Measurements from ENCODE around the gene DSTYK. TPM values are rescaled to one million over a fixed set of nuclear protein-coding genes. Genes with fewer than 3 reads are reported as not detected.

Gene DSTYK
- polyA plus RNA-seq, 2 donors = 3.2 to 3.4 TPM

- 73 to 76% methylated on average over 6 of the region's 6 CpGs for WGBS, 2 donors
- H3K4me1 ChIP-seq (ENCODE audit: control insufficient read depth in 2 of 2, insufficient read depth in 2 of 2, low read length in 1 of 2) = no peaks in the 10 kb centered on the region
These were observed 64.2 kb downstream of the DSTYK start for GRCh38 chr1:205147191-205147835.

GRCh38 chr1:205144751-205145150 is 66.8 kb downstream of the DSTYK start:
- Histone ChIP-seq H3K36me3 (ENCODE audit: control insufficient read depth in 2 of 2, insufficient read depth in 2 of 2, low read length in 1 of 2) (peaks cover 0 to 7% of the 10 kb centered on the region in 2 donors), H3K9me3 (ENCODE audit: control insufficient read depth in 2 of 2, insufficient read depth in 1 of 2, low read depth in 1 of 2, low read length in 1 of 2) (no peaks in the 10 kb centered on the region), H3K4me3 (ENCODE audit: low read depth in 1 of 2, low read length in 2 of 2) (no peak overlapping the region), H3K27ac (ENCODE audit: low read depth in 2 of 2, low read length in 1 of 2) (no peak overlapping the region), H3K27me3 (ENCODE audit: control insufficient read depth in 1 of 2, insufficient read depth in 2 of 2, low read length in 2 of 2) (no peaks in the 10 kb centered on the region), H3K4me1 (ENCODE audit: control insufficient read depth in 2 of 2, insufficient read depth in 2 of 2, low read length in 1 of 2) (peaks cover 0 to 2% of the 10 kb centered on the region in 2 donors)
- 18 to 37% methylated on average over 1 of the region's 1 CpG for WGBS, 2 donors

More at GRCh38 chr1:205147191-205147835, 64.2 kb downstream of the DSTYK start:
- Histone ChIP-seq H3K27ac (ENCODE audit: low read depth in 2 of 2, low read length in 1 of 2) (no peak overlapping the region), H3K9me3 (ENCODE audit: control insufficient read depth in 2 of 2, insufficient read depth in 1 of 2, low read depth in 1 of 2, low read length in 1 of 2) (no peaks in the 10 kb centered on the region), H3K27me3 (ENCODE audit: control insufficient read depth in 1 of 2, insufficient read depth in 2 of 2, low read length in 2 of 2) (no peaks in the 10 kb centered on the region), H3K36me3 (ENCODE audit: control insufficient read depth in 2 of 2, insufficient read depth in 2 of 2, low read length in 1 of 2) (peaks cover 0 to 7% of the 10 kb centered on the region in 2 donors), H3K4me3 (ENCODE audit: low read depth in 1 of 2, low read length in 2 of 2) (no peak overlapping the region)

- Histone ChIP-seq H3K27me3 (ENCODE audit: control insufficient read depth in 1 of 2, insufficient read depth in 2 of 2, low read length in 2 of 2) (no peaks in the 10 kb centered on the region), H3K36me3 (ENCODE audit: control insufficient read depth in 2 of 2, insufficient read depth in 2 of 2, low read length in 1 of 2) (peaks cover 0 to 7% of the 10 kb centered on the region in 2 donors), H3K27ac (ENCODE audit: low read depth in 2 of 2, low read length in 1 of 2) (no peak overlapping the region), H3K9me3 (ENCODE audit: control insufficient read depth in 2 of 2, insufficient read depth in 1 of 2, low read depth in 1 of 2, low read length in 1 of 2) (no peaks in the 10 kb centered on the region), H3K4me3 (ENCODE audit: low read depth in 1 of 2, low read length in 2 of 2) (no peak overlapping the region), H3K4me1 (ENCODE audit: control insufficient read depth in 2 of 2, insufficient read depth in 2 of 2, low read length in 1 of 2) (peaks cover 0 to 2% of the 10 kb centered on the region in 2 donors)
- 68 to 78% methylated on average over 1 of the region's 1 CpG for WGBS, 2 donors
These were observed 67.3 kb downstream of the DSTYK start for GRCh38 chr1:205144046-205144720.

GRCh38 chr1:205142102-205142469 is 69.4 kb downstream of the DSTYK start:
- Histone ChIP-seq H3K9me3 (ENCODE audit: control insufficient read depth in 2 of 2, insufficient read depth in 1 of 2, low read depth in 1 of 2, low read length in 1 of 2) (no peaks in the 10 kb centered on the region), H3K27me3 (ENCODE audit: control insufficient read depth in 1 of 2, insufficient read depth in 2 of 2, low read length in 2 of 2) (no peaks in the 10 kb centered on the region), H3K4me3 (ENCODE audit: low read depth in 1 of 2, low read length in 2 of 2) (no peak overlapping the region), H3K27ac (ENCODE audit: low read depth in 2 of 2, low read length in 1 of 2) (no peak overlapping the region), H3K36me3 (ENCODE audit: control insufficient read depth in 2 of 2, insufficient read depth in 2 of 2, low read length in 1 of 2) (peaks cover 0 to 3% of the 10 kb centered on the region in 2 donors), H3K4me1 (ENCODE audit: control insufficient read depth in 2 of 2, insufficient read depth in 2 of 2, low read length in 1 of 2) (peaks cover 0 to 2% of the 10 kb centered on the region in 2 donors)
- 35 to 45% methylated on average over 2 of the region's 2 CpGs for WGBS, 2 donors

- Histone ChIP-seq H3K27ac (ENCODE audit: low read depth in 2 of 2, low read length in 1 of 2) (no peak overlapping the region), H3K9me3 (ENCODE audit: control insufficient read depth in 2 of 2, insufficient read depth in 1 of 2, low read depth in 1 of 2, low read length in 1 of 2) (no peaks in the 10 kb centered on the region), H3K4me1 (ENCODE audit: control insufficient read depth in 2 of 2, insufficient read depth in 2 of 2, low read length in 1 of 2) (peaks cover 0 to 2% of the 10 kb centered on the region in 2 donors), H3K36me3 (ENCODE audit: control insufficient read depth in 2 of 2, insufficient read depth in 2 of 2, low read length in 1 of 2) (no peaks in the 10 kb centered on the region), H3K27me3 (ENCODE audit: control insufficient read depth in 1 of 2, insufficient read depth in 2 of 2, low read length in 2 of 2) (no peaks in the 10 kb centered on the region), H3K4me3 (ENCODE audit: low read depth in 1 of 2, low read length in 2 of 2) (no peak overlapping the region)
- WGBS, 2 donors = 20 to 22% methylated on average over 12 of the region's 12 CpGs
These were observed 70.0 kb downstream of the DSTYK start for GRCh38 chr1:205141236-205142101.

- Histone ChIP-seq H3K4me1 (ENCODE audit: control insufficient read depth in 2 of 2, insufficient read depth in 2 of 2, low read length in 1 of 2) (peaks cover 0 to 2% of the 10 kb centered on the region in 2 donors), H3K36me3 (ENCODE audit: control insufficient read depth in 2 of 2, insufficient read depth in 2 of 2, low read length in 1 of 2) (no peaks in the 10 kb centered on the region), H3K9me3 (ENCODE audit: control insufficient read depth in 2 of 2, insufficient read depth in 1 of 2, low read depth in 1 of 2, low read length in 1 of 2) (no peaks in the 10 kb centered on the region), H3K27me3 (ENCODE audit: control insufficient read depth in 1 of 2, insufficient read depth in 2 of 2, low read length in 2 of 2) (no peaks in the 10 kb centered on the region), H3K27ac (ENCODE audit: low read depth in 2 of 2, low read length in 1 of 2) (no peak overlapping the region), H3K4me3 (ENCODE audit: low read depth in 1 of 2, low read length in 2 of 2) (no peak overlapping the region)
- 86 to 87% methylated on average over 4 of the region's 4 CpGs for WGBS, 2 donors
These were observed 71.4 kb downstream of the DSTYK start for GRCh38 chr1:205140113-205140512.

GRCh38 chr1:205137901-205138300 is 73.6 kb downstream of the DSTYK start:
- Histone ChIP-seq H3K36me3 (ENCODE audit: control insufficient read depth in 2 of 2, insufficient read depth in 2 of 2, low read length in 1 of 2) (no peaks in the 10 kb centered on the region), H3K9me3 (ENCODE audit: control insufficient read depth in 2 of 2, insufficient read depth in 1 of 2, low read depth in 1 of 2, low read length in 1 of 2) (no peaks in the 10 kb centered on the region), H3K27ac (ENCODE audit: low read depth in 2 of 2, low read length in 1 of 2) (no peak overlapping the region), H3K4me3 (ENCODE audit: low read depth in 1 of 2, low read length in 2 of 2) (no peak overlapping the region), H3K4me1 (ENCODE audit: control insufficient read depth in 2 of 2, insufficient read depth in 2 of 2, low read length in 1 of 2) (peaks cover 0 to 2% of the 10 kb centered on the region in 2 donors), H3K27me3 (ENCODE audit: control insufficient read depth in 1 of 2, insufficient read depth in 2 of 2, low read length in 2 of 2) (no peaks in the 10 kb centered on the region)
- WGBS, 2 donors = 68 to 75% methylated on average over 3 of the region's 3 CpGs

GRCh38 chr1:205133287-205133686 is 78.2 kb downstream of the DSTYK start:
- WGBS, 2 donors = 48 to 53% methylated on average over 1 of the region's 1 CpG
- no peaks in the 10 kb centered on the region for H3K4me1 ChIP-seq (ENCODE audit: control insufficient read depth in 2 of 2, insufficient read depth in 2 of 2, low read length in 1 of 2)
- no peaks in the 10 kb centered on the region for H3K36me3 ChIP-seq (ENCODE audit: control insufficient read depth in 2 of 2, insufficient read depth in 2 of 2, low read length in 1 of 2)
- no peaks in the 10 kb centered on the region for H3K27me3 ChIP-seq (ENCODE audit: control insufficient read depth in 1 of 2, insufficient read depth in 2 of 2, low read length in 2 of 2)
- no peak overlapping the region for H3K4me3 ChIP-seq (ENCODE audit: low read depth in 1 of 2, low read length in 2 of 2)
- no peak overlapping the region for H3K27ac ChIP-seq (ENCODE audit: low read depth in 2 of 2, low read length in 1 of 2)
- H3K9me3 ChIP-seq (ENCODE audit: control insufficient read depth in 2 of 2, insufficient read depth in 1 of 2, low read depth in 1 of 2, low read length in 1 of 2) = no peaks in the 10 kb centered on the region

GRCh38 chr1:205129447-205130029 is 82.0 kb downstream of the DSTYK start:
- H3K36me3 ChIP-seq (ENCODE audit: control insufficient read depth in 2 of 2, insufficient read depth in 2 of 2, low read length in 1 of 2) = no peaks in the 10 kb centered on the region
- H3K9me3 ChIP-seq (ENCODE audit: control insufficient read depth in 2 of 2, insufficient read depth in 1 of 2, low read depth in 1 of 2, low read length in 1 of 2) = no peaks in the 10 kb centered on the region
- no peak overlapping the region for H3K4me3 ChIP-seq (ENCODE audit: low read depth in 1 of 2, low read length in 2 of 2)
- H3K27me3 ChIP-seq (ENCODE audit: control insufficient read depth in 1 of 2, insufficient read depth in 2 of 2, low read length in 2 of 2) = no peaks in the 10 kb centered on the region
- no peaks in the 10 kb centered on the region for H3K4me1 ChIP-seq (ENCODE audit: control insufficient read depth in 2 of 2, insufficient read depth in 2 of 2, low read length in 1 of 2)
- no peak overlapping the region for H3K27ac ChIP-seq (ENCODE audit: low read depth in 2 of 2, low read length in 1 of 2)
- 75 to 82% methylated on average over 4 of the region's 4 CpGs for WGBS, 2 donors

All from esophagus (tissue), 2 donors.